SK-N-SH treated with all-trans-retinoic acid at 6 μM for 48 hours (cell line): Measurements from ENCODE around the gene ARID1B.

Experiments
- ATAC-seq: fragments of 200-7000 bp; cut with Tn5 transposase; 3 replicates; pipeline ENCODE4 v1.9.1; 2020; ENCODE audit warnings: mild to moderate bottlenecking, moderate library complexity
- ARNTL ChIP-seq: fragments of 450-650 bp; formaldehyde crosslinking; IDR thresholded peaks from 2 replicates; pipeline ENCODE4 v1.5.0; 2020; ENCODE audit warnings: low read depth, mild to moderate bottlenecking, moderate library complexity, borderline replicate concordance
- BACH2 ChIP-seq: fragments of 250-450 bp; sonication (Bioruptor Pico); IDR thresholded peaks from 2 replicates; pipeline ENCODE4 v1.9.0; 2021; ENCODE audit warnings: mild to moderate bottlenecking, borderline replicate concordance
- CSDC2 ChIP-seq: fragments of 250-450 bp; sonication (Bioruptor Pico); IDR thresholded peaks from 2 replicates; pipeline ENCODE4 v1.5.0; 2020; ENCODE audit warnings: mild to moderate bottlenecking, moderate library complexity
- ISL1 ChIP-seq: fragments of 250-450 bp; sonication (Bioruptor Pico); IDR thresholded peaks from 2 replicates; pipeline ENCODE4 v2.1.2; 2022; ENCODE audit warnings: mild to moderate bottlenecking, moderate library complexity
- PPARA ChIP-seq: fragments of 250-450 bp; sonication (Bioruptor Pico); IDR thresholded peaks from 2 replicates; pipeline ENCODE4 v1.5.0; 2020; ENCODE audit warnings: mild to moderate bottlenecking, borderline replicate concordance
- RARB ChIP-seq: fragments of 250-450 bp; sonication (Bioruptor Pico); IDR thresholded peaks from 2 replicates; pipeline ENCODE4 v1.8.0; 2021; ENCODE audit warnings: mild to moderate bottlenecking, moderate library complexity
- SNAI2 ChIP-seq: fragments of 250-450 bp; sonication (Bioruptor Pico); IDR thresholded peaks from 2 replicates; pipeline ENCODE4 v1.5.0; 2020; ENCODE audit warnings: mild to moderate bottlenecking, moderate library complexity
- TCF4 ChIP-seq: fragments of 250-450 bp; sonication (Bioruptor Pico); IDR thresholded peaks from 2 replicates; pipeline ENCODE4 v1.8.0; 2021; ENCODE audit warnings: mild to moderate bottlenecking, moderate library complexity, borderline replicate concordance
- TOX ChIP-seq: fragments of 250-450 bp; sonication (Bioruptor Pico); IDR thresholded peaks from 2 replicates; pipeline ENCODE4 v1.8.0; 2021; ENCODE audit warnings: mild to moderate bottlenecking, moderate library complexity, borderline replicate concordance
- ZFP3 ChIP-seq: fragments of 250-450 bp; sonication (Bioruptor Pico); IDR thresholded peaks from 2 replicates; pipeline ENCODE4 v1.5.0; 2020; ENCODE audit warnings: mild to moderate bottlenecking, moderate library complexity
- ZFP30 ChIP-seq: fragments of 450-650 bp; formaldehyde crosslinking; IDR thresholded peaks from 2 replicates; pipeline ENCODE4 v1.5.0; 2022; ENCODE audit warnings: mild to moderate bottlenecking, moderate library complexity
- ZNF70 ChIP-seq: fragments of 450-650 bp; formaldehyde crosslinking; IDR thresholded peaks from 2 replicates; pipeline ENCODE4 v1.5.0; 2020; ENCODE audit warnings: mild to moderate bottlenecking, moderate library complexity
- ZNF8 ChIP-seq: fragments of 450-650 bp; formaldehyde crosslinking; IDR thresholded peaks from 2 replicates; pipeline ENCODE4 v1.5.0; 2020; ENCODE audit warnings: mild to moderate bottlenecking, moderate library complexity
- TF ChIP-seq, protein P1 (sequence below): fragments of 250-450 bp; sonication (Bioruptor Pico); IDR thresholded peaks from 2 replicates; pipeline ENCODE4 v1.8.0; 2021; ENCODE audit warnings: low read depth, mild to moderate bottlenecking, moderate library complexity, borderline replicate concordance
- TF ChIP-seq, protein P2 (sequence below): fragments of 250-450 bp; sonication (Bioruptor Pico); IDR thresholded peaks from 2 replicates; pipeline ENCODE4 v1.5.1; 2020; ENCODE audit warnings: low read depth, mild to moderate bottlenecking, moderate library complexity
- TF ChIP-seq, protein P3 (sequence below): fragments of 250-450 bp; sonication (Bioruptor Pico); IDR thresholded peaks from 2 replicates; pipeline ENCODE4 v1.5.1; 2021; ENCODE audit warnings: mild to moderate bottlenecking, moderate library complexity
- TF ChIP-seq, protein P4 (sequence below): fragments of 250-450 bp; sonication (Bioruptor Pico); IDR thresholded peaks from 2 replicates; pipeline ENCODE4 v1.8.0; 2020; ENCODE audit warnings: mild to moderate bottlenecking, moderate library complexity, borderline replicate concordance
- TF ChIP-seq, protein P5 (sequence below): fragments of 250-450 bp; sonication (Bioruptor Pico); IDR thresholded peaks from 2 replicates; pipeline ENCODE4 v1.5.0; 2020; ENCODE audit warnings: mild to moderate bottlenecking, moderate library complexity

The ARID1B gene

DNA sequence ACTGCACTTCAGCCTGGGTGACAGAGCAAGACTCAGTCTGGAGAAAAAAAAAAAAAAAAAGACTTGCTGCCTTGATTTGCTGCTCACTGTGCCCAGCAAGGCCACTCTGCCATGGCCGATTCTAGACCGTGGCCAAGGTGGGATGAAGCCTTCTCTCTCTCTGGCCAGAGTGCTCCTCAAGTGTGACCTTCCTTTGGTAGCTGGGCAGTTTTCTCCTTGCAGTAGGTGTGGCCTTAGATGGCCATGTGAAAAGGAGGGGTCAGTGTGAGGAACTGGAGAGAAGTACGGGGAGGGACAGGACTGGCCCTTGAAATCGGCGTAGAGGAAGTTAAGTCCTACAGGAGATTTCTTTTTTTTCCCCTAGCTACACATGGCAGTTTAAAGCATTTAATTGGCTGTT lies 272.0 kb downstream of the ARID1B start:
- TF ChIP-seq, protein P1, sequence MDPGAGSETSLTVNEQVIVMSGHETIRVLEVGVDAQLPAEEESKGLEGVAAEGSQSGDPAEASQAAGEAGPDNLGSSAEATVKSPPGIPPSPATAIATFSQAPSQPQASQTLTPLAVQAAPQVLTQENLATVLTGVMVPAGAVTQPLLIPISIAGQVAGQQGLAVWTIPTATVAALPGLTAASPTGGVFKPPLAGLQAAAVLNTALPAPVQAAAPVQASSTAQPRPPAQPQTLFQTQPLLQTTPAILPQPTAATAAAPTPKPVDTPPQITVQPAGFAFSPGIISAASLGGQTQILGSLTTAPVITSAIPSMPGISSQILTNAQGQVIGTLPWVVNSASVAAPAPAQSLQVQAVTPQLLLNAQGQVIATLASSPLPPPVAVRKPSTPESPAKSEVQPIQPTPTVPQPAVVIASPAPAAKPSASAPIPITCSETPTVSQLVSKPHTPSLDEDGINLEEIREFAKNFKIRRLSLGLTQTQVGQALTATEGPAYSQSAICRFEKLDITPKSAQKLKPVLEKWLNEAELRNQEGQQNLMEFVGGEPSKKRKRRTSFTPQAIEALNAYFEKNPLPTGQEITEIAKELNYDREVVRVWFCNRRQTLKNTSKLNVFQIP (CRISPR knock-in tag), result no peak
- TF ChIP-seq SNAI2 (CRISPR knock-in tag), result no peak
- TF ChIP-seq, protein P2, sequence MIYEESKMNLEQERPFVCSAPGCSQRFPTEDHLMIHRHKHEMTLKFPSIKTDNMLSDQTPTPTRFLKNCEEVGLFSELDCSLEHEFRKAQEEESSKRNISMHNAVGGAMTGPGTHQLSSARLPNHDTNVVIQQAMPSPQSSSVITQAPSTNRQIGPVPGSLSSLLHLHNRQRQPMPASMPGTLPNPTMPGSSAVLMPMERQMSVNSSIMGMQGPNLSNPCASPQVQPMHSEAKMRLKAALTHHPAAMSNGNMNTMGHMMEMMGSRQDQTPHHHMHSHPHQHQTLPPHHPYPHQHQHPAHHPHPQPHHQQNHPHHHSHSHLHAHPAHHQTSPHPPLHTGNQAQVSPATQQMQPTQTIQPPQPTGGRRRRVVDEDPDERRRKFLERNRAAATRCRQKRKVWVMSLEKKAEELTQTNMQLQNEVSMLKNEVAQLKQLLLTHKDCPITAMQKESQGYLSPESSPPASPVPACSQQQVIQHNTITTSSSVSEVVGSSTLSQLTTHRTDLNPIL (CRISPR knock-in tag), result no peak
- TF ChIP-seq PPARA (CRISPR knock-in tag), result no peak
- TF ChIP-seq ZNF70 (CRISPR knock-in tag), result no peak
- no peak for TF ChIP-seq CSDC2 (CRISPR knock-in tag)
- TF ChIP-seq ZNF8, result no peak
- no peak for TF ChIP-seq ARNTL (CRISPR knock-in tag)
- no peak for TF ChIP-seq ISL1
- TF ChIP-seq RARB (CRISPR knock-in tag), result no peak
- no peak for TF ChIP-seq ZFP30 (CRISPR knock-in tag)
- TF ChIP-seq TOX (CRISPR knock-in tag), result no peak
- TF ChIP-seq, protein P3, sequence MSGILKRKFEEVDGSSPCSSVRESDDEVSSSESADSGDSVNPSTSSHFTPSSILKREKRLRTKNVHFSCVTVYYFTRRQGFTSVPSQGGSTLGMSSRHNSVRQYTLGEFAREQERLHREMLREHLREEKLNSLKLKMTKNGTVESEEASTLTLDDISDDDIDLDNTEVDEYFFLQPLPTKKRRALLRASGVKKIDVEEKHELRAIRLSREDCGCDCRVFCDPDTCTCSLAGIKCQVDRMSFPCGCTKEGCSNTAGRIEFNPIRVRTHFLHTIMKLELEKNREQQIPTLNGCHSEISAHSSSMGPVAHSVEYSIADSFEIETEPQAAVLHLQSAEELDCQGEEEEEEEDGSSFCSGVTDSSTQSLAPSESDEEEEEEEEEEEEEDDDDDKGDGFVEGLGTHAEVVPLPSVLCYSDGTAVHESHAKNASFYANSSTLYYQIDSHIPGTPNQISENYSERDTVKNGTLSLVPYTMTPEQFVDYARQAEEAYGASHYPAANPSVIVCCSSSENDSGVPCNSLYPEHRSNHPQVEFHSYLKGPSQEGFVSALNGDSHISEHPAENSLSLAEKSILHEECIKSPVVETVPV, result no peak
- TF ChIP-seq TCF4 (CRISPR knock-in tag), result no peak
- no peak for TF ChIP-seq BACH2 (CRISPR knock-in tag)
- TF ChIP-seq, protein P4, sequence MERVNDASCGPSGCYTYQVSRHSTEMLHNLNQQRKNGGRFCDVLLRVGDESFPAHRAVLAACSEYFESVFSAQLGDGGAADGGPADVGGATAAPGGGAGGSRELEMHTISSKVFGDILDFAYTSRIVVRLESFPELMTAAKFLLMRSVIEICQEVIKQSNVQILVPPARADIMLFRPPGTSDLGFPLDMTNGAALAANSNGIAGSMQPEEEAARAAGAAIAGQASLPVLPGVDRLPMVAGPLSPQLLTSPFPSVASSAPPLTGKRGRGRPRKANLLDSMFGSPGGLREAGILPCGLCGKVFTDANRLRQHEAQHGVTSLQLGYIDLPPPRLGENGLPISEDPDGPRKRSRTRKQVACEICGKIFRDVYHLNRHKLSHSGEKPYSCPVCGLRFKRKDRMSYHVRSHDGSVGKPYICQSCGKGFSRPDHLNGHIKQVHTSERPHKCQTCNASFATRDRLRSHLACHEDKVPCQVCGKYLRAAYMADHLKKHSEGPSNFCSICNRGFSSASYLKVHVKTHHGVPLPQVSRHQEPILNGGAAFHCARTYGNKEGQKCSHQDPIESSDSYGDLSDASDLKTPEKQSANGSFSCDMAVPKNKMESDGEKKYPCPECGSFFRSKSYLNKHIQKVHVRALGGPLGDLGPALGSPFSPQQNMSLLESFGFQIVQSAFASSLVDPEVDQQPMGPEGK (CRISPR knock-in tag), result no peak
- TF ChIP-seq, protein P5, sequence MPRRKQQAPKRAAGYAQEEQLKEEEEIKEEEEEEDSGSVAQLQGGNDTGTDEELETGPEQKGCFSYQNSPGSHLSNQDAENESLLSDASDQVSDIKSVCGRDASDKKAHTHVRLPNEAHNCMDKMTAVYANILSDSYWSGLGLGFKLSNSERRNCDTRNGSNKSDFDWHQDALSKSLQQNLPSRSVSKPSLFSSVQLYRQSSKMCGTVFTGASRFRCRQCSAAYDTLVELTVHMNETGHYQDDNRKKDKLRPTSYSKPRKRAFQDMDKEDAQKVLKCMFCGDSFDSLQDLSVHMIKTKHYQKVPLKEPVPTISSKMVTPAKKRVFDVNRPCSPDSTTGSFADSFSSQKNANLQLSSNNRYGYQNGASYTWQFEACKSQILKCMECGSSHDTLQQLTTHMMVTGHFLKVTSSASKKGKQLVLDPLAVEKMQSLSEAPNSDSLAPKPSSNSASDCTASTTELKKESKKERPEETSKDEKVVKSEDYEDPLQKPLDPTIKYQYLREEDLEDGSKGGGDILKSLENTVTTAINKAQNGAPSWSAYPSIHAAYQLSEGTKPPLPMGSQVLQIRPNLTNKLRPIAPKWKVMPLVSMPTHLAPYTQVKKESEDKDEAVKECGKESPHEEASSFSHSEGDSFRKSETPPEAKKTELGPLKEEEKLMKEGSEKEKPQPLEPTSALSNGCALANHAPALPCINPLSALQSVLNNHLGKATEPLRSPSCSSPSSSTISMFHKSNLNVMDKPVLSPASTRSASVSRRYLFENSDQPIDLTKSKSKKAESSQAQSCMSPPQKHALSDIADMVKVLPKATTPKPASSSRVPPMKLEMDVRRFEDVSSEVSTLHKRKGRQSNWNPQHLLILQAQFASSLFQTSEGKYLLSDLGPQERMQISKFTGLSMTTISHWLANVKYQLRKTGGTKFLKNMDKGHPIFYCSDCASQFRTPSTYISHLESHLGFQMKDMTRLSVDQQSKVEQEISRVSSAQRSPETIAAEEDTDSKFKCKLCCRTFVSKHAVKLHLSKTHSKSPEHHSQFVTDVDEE (CRISPR knock-in tag), result no peak
- ATAC-seq, result no peak

DNA sequence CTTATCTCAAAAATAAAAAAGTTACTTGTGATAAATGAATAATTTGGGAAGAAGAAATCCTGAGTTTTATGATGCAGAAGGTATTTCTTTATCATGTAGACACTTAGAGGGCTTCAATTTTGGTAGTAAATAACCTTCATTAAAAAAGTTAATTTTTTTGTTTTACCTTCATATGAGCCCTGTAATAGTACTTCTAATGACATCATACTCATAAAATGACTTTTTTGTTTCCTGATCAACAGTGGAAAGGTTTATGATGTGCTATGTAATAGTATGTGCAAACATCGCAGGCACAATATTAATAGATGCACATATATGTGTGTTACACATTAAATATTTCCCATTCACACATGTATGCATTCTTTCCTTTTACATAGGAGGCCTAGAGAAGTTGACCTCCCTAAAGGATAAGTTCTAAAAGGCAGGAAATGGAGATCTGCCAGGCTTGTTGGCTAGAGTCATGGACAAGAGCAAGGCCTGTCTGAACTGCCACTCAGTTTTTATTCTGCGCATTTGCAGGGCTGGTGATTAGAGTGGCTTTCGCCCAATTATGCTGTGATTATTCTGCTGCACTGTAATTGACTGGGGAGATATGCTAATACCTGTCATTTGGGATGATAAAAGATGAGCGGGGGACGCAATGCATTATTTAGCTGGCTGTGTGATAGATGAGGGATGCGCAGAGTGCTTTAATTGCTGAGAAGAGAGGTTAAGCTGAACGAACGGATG lies 273.5 kb downstream of the ARID1B start:
- TF ChIP-seq RARB (CRISPR knock-in tag) (no peak), ZFP3 (no peak), TCF4 (CRISPR knock-in tag) (no peak)
- TF ChIP-seq, protein P5 (CRISPR knock-in tag), result peak; percentile 78; the same call in 1 of the 2 replicates
- ATAC-seq, result peak; percentile 37; the same call in 2 of the 3 replicates
